Hematopoietic multipotent progenitor cell treated with erythropoietin and hydrocortisone succinate and interleukin-3 and kit ligand, for 6 days (in vitro differentiated cells): ENCODE data around the gene TAOK3.
A peak's percentile ranks its signal among the peaks of the same experiment; 100 is the strongest.
"Not testable (repeated sequence)": the region's sequence is repeated elsewhere in the genome, so short reads cannot be mapped to it uniquely, and the experiment has no call there.

Experiments used
- DNase-seq: peaks from one replicate; pipeline ENCODE4 v3.0.0-alpha.2; 2015

Gene TAOK3

GRCh38 chr12:118372541-118373495 is at the start of gene TAOK3:
TAOK3 (minus strand) TSS chr12:118372907; CDS start chr12:118255567, 117,340 bp downstream.
- peak; percentile 99 for DNase-seq

- no peak for DNase-seq
These were observed 48.0 kb upstream of the TAOK3 start for GRCh38 chr12:118420673-118421072.

- no peak for DNase-seq
These were observed 45.8 kb upstream of the TAOK3 start for GRCh38 chr12:118418385-118419057.

GRCh38 chr12:118417942-118418341 is 45.2 kb upstream of the TAOK3 start:
- DNase-seq = no peak

GRCh38 chr12:118409834-118410233 is 37.1 kb upstream of the TAOK3 start:
- DNase-seq = peak; percentile 89

GRCh38 chr12:118408241-118408640 is 35.5 kb upstream of the TAOK3 start:
- DNase-seq = not testable (repeated sequence)

GRCh38 chr12:118404876-118405521 is 32.3 kb upstream of the TAOK3 start:
- DNase-seq = peak; percentile 91

GRCh38 chr12:118402251-118402650 is 29.5 kb upstream of the TAOK3 start:
- no peak for DNase-seq

- peak; percentile 24 for DNase-seq
These were observed 26.2 kb upstream of the TAOK3 start for GRCh38 chr12:118398940-118399339.

- DNase-seq = no peak
These were observed 25.8 kb upstream of the TAOK3 start for GRCh38 chr12:118398524-118398923.

GRCh38 chr12:118397708-118398440 is 25.2 kb upstream of the TAOK3 start:
- DNase-seq = no peak

- DNase-seq = no peak
These were observed 19.1 kb upstream of the TAOK3 start for GRCh38 chr12:118391836-118392235.

GRCh38 chr12:118391424-118391823 is 18.7 kb upstream of the TAOK3 start:
- DNase-seq = no peak

GRCh38 chr12:118377884-118378470 is 5.3 kb upstream of the TAOK3 start:
- peak; percentile 75 for DNase-seq

GRCh38 chr12:118377021-118377883 is 4.5 kb upstream of the TAOK3 start:
- no peak for DNase-seq

GRCh38 chr12:118376089-118377020 is 3.6 kb upstream of the TAOK3 start, which contains the start of gene SUDS3:
SUDS3 (plus strand) TSS chr12:118376555; CDS start chr12:118376692, 137 bp downstream.
- peak; percentile 91 for DNase-seq

GRCh38 chr12:118375348-118375747 is 2.6 kb upstream of the TAOK3 start:
- DNase-seq = no peak

GRCh38 chr12:118374909-118375308 is 2.2 kb upstream of the TAOK3 start:
- DNase-seq = no peak

- no peak for DNase-seq
These were observed 1.5 kb upstream of the TAOK3 start for GRCh38 chr12:118374126-118374725.

GRCh38 chr12:118373616-118374015 is 909 bp upstream of the TAOK3 start:
- no peak for DNase-seq
